A673 (cell line): ENCODE results near the gene MAGI1. TPM values are rescaled to one million over a fixed set of nuclear protein-coding genes. Genes with fewer than 3 reads are reported as not detected.

ENCODE experiments used
- BruUV-seq: library from RNA; stranded (reverse); fragments of 400-500 nt; replicated peaks from 2 replicates; lab custom pipeline; 2021; lab: Mats Ljungman, UMichigan
- CTCF ChIA-PET: fragments of 300-600 bp; sonication (Branson Sonifier 250); formaldehyde crosslinking; loops from one replicate; lab custom pipeline; 2022; ENCODE audit warnings: antibody characterized with exemption; lab: Charles Lee
- POLR2A ChIA-PET: fragments of 300-600 bp; sonication (Branson Sonifier 250); formaldehyde crosslinking; loops from one replicate; lab custom pipeline; 2022; ENCODE audit warnings: antibody characterized with exemption; ENCODE audit not compliant: low non-redundant PET; lab: Charles Lee
- DNase-seq: peaks from one replicate; pipeline ENCODE4 v3.0.0-alpha.2; 2015; ENCODE audit warnings: low spot score
- H3K27ac ChIP-seq: fragments of 200-600 bp; sonication (generic); 2 replicates; pipeline ENCODE4 v1.5.1; 2016; ENCODE audit warnings: mixed run types, low read depth, mild to moderate bottlenecking, mixed read lengths, antibody characterized with exemption, low read length; ENCODE audit not compliant: poor library complexity, severe bottlenecking
- H3K27me3 ChIP-seq: fragments of 200-600 bp; sonication (generic); replicated peaks from 2 replicates; pipeline ENCODE4 v1.6.1; 2017; ENCODE audit warnings: mixed run types, low read depth, mild to moderate bottlenecking, mixed read lengths, antibody characterized with exemption, low read length; ENCODE audit not compliant: insufficient read depth, poor library complexity
- H3K36me3 ChIP-seq: fragments of 200-600 bp; sonication (generic); 2 replicates; pipeline ENCODE4 v1.6.1; 2016; ENCODE audit warnings: mixed run types, mild to moderate bottlenecking, mixed read lengths, antibody characterized with exemption, low read length; ENCODE audit not compliant: insufficient read depth, poor library complexity, severe bottlenecking
- H3K4me1 ChIP-seq: fragments of 200-600 bp; sonication (generic); 2 replicates; pipeline ENCODE4 v1.6.1; 2017; ENCODE audit warnings: mixed run types, mild to moderate bottlenecking, mixed read lengths, antibody characterized with exemption, low read length; ENCODE audit not compliant: insufficient read depth, poor library complexity, severe bottlenecking
- H3K4me3 ChIP-seq: fragments of 200-600 bp; sonication (generic); 2 replicates; pipeline ENCODE4 v1.5.1; 2016; ENCODE audit warnings: low read depth, mixed run types, mild to moderate bottlenecking, mixed read lengths, low read length; ENCODE audit not compliant: poor library complexity, severe bottlenecking
- H3K9me3 ChIP-seq: fragments of 200-600 bp; sonication (generic); 2 replicates; pipeline ENCODE4 v1.6.1; 2016; ENCODE audit warnings: mixed run types, low read depth, mild to moderate bottlenecking, mixed read lengths, antibody characterized with exemption, low read length; ENCODE audit not compliant: poor library complexity, severe bottlenecking
- CTCF ChIP-seq: fragments of 300-800, 200-600 bp; sonication (generic); conservative IDR thresholded peaks from 2 replicates; pipeline ENCODE4 v1.5.1; 2017; ENCODE audit warnings: low read depth, mild to moderate bottlenecking, antibody characterized with exemption, low read length, moderate library complexity, mixed read lengths
- EZH2 ChIP-seq: fragments of 200-600 bp; sonication (generic); IDR thresholded peaks from 2 replicates; pipeline ENCODE4 v1.6.1; 2017; ENCODE audit warnings: borderline replicate concordance, low read depth, mild to moderate bottlenecking, mixed read lengths, antibody characterized with exemption, low read length; ENCODE audit not compliant: poor library complexity, severe bottlenecking
- intact Hi-C: fragments of 100-400 bp; cut with micrococcal nuclease; formaldehyde crosslinking; loops from one replicate; pipeline ENCODE4 v1.10.0; 2022; ENCODE audit not compliant: unreplicated experiment
- total RNA-seq: library from RNA; stranded (reverse); gene quantifications from 2 replicates; pipeline ENCODE4 v1.2.3, GENCODE V29; 2021

Gene MAGI1
- total RNA-seq, 1 experiment from 2014 or later, result 30.5 TPM

DNA sequence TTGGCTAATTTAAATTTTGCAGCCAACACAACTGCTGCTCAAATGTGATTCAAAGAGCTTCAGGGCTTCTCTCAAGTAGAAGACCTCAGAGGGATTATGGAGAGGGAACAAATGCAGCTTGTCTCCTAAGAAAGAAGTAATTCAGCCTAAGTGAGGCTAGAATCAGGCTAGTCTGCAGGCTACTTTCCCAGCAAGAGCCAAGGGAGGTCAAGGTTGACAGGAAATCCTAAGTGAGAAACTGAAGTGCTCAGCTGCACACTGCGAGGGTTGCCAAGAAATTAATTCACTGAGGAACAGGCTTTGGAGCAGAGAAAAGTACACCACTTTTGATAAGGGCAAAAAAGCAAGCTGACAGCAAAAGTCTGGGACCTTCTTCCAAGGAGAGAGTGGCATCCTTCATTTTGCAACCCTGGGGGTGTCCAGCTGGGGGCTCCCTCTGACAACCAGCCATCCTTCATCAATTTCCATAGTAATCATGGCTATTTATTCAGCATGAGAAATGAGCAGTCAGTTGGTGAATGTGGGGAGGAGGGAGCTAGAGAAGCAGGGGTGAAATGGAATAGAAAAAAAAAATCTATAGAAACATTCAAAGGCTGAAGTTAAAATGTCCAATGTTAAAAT is 704.6 kb downstream of the MAGI1 start:
- H3K4me3 ChIP-seq, result no peak overlapping the region
- POLR2A ChIA-PET, result no interaction called here
- no peaks in the 10 kb centered on the region for H3K27me3 ChIP-seq
- TF ChIP-seq CTCF, result peak; percentile 44
- no peak for TF ChIP-seq EZH2
- no peaks in the 10 kb centered on the region for H3K9me3 ChIP-seq
- H3K36me3 ChIP-seq, result no peaks in the 10 kb centered on the region
- intact Hi-C loops, result no loop called here
- no peak overlapping the region for H3K27ac ChIP-seq
- peak; percentile 76 for DNase-seq
- BruUV-seq, result no TSS peak
- CTCF ChIA-PET, result no interaction called here
- H3K4me1 ChIP-seq, result peaks cover 16% of the 10 kb centered on the region

DNA sequence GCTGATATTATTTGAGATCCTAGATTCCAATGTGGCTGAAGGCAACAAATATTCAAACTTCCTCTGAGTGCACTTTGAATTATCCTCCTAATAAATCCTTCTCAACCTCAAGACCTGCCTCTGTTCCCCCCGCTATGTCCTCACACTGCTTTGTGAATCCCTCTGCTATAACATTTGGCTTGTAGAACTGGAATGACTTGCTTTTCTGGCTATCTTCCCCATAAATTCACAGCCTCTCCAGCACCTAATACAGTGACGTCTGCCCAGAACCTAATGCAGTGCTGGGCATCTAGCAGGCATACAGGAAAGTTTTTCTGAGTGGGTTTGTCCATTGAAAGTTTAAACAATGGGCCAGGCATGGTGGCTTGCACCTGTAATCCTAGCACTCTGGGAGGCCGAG is 707.0 kb downstream of the MAGI1 start:
- no peaks in the 10 kb centered on the region for H3K27me3 ChIP-seq
- peaks cover 16% of the 10 kb centered on the region for H3K4me1 ChIP-seq
- no peaks in the 10 kb centered on the region for H3K9me3 ChIP-seq
- intact Hi-C loops, result no loop called here
- POLR2A ChIA-PET, result no interaction called here
- TF ChIP-seq CTCF, result no peak
- no peak for TF ChIP-seq EZH2
- no peak overlapping the region for H3K4me3 ChIP-seq
- no peak for DNase-seq
- no peaks in the 10 kb centered on the region for H3K36me3 ChIP-seq
- CTCF ChIA-PET, result no interaction called here
- BruUV-seq, result no TSS peak
- H3K27ac ChIP-seq, result no peak overlapping the region

- no peak for TF ChIP-seq CTCF
- TF ChIP-seq EZH2, result no peak
- peaks cover 16% of the 10 kb centered on the region for H3K4me1 ChIP-seq
- DNase-seq, result no peak
- H3K9me3 ChIP-seq, result no peaks in the 10 kb centered on the region
- H3K36me3 ChIP-seq, result no peaks in the 10 kb centered on the region
- BruUV-seq, result no TSS peak
- intact Hi-C loops, result no loop called here
- H3K27me3 ChIP-seq, result no peaks in the 10 kb centered on the region
- ChIA-PET CTCF (no interaction called here), POLR2A (no interaction called here)
- H3K27ac ChIP-seq, result no peak overlapping the region
- H3K4me3 ChIP-seq, result no peak overlapping the region
Measured at GRCh38 chr3:65330072-65330471, 708.6 kb downstream of the MAGI1 start.
